Transverse colon (tissue), 4 donors: ENCODE data around the gene SACM1L. TPM values are rescaled to one million over a fixed set of nuclear protein-coding genes. Genes with fewer than 3 reads are reported as not detected.

Experiments
- DNase-seq: peaks from one replicate; pipeline ENCODE4 v3.0.0-alpha.2; 2019
- H3K27ac ChIP-seq, 4 donors: fragments of 200-600 bp; sonication (generic); 2 replicates each; pipeline ENCODE4 v1.5.1; 2016 to 2018; ENCODE audit warnings: inconsistent platforms in 4 of 4
- H3K27me3 ChIP-seq: fragments of 200-600 bp; sonication (generic); 2 replicates; pipeline ENCODE4 v1.5.1; 2017; ENCODE audit warnings: inconsistent platforms
- H3K36me3 ChIP-seq, 4 donors: fragments of 200-600 bp; sonication (generic); 2 replicates each; pipeline ENCODE4 v1.5.1; 2017 to 2019; ENCODE audit warnings: inconsistent platforms in 4 of 4
- H3K4me1 ChIP-seq, 4 donors: fragments of 200-600 bp; sonication (generic); 2 replicates each; pipeline ENCODE4 v1.5.1; 2017 to 2020; ENCODE audit warnings: inconsistent platforms in 4 of 4
- H3K4me3 ChIP-seq, 4 donors: fragments of 200-600 bp; sonication (generic); 1 replicate in 1 of 4; 2 replicates in 3 of 4; pipeline versions ENCODE4 v1.5.1 to v1.6.1; 2017 to 2019; ENCODE audit warnings: inconsistent platforms in 4 of 4
- H3K9me3 ChIP-seq, 2 donors: fragments of 200-600 bp; sonication (generic); 2 replicates each; pipeline ENCODE4 v1.5.1; 2017 to 2019; ENCODE audit warnings: inconsistent platforms in 2 of 2
- CTCF ChIP-seq, 5 experiments: fragments of 200-600 bp in 3 of 5; fragments of 450-650 bp in 2 of 5; sonication (generic) in 3 of 5; IDR thresholded peaks; 1 replicate in 2 of 5; 2 replicates in 3 of 5; pipeline ENCODE4 v1.5.1; 2016 to 2017; ENCODE audit warnings: antibody characterized with exemption in 5 of 5, inconsistent platforms in 3 of 5, mild to moderate bottlenecking in 2 of 5, moderate library complexity in 1 of 5
- EP300 ChIP-seq: sonication (generic); formaldehyde crosslinking; IDR thresholded peaks from one replicate; pipeline ENCODE4 v1.6.1; 2017; ENCODE audit warnings: antibody characterized with exemption, low read depth
- POLR2A ChIP-seq: fragments of 450-650 bp; IDR thresholded peaks from one replicate; pipeline ENCODE4 v1.6.1; 2016; ENCODE audit warnings: antibody characterized with exemption, mild to moderate bottlenecking, moderate library complexity
- POLR2AphosphoS5 ChIP-seq, 3 donors: sonication (generic); formaldehyde crosslinking; IDR thresholded peaks; one replicate each; pipeline ENCODE4 v1.6.1; 2016; ENCODE audit warnings: antibody characterized with exemption in 3 of 3
- WGBS, 2 donors: methylation state at CpG; one replicate each; pipeline ENCODE4 v1.1.5; 2018; ENCODE audit warnings: low coverage in 1 of 2; 5-methylcytosine and 5-hydroxymethylcytosine counted together
- in situ Hi-C, 4 donors: fragments of 200-750 bp; cut with MboI; loops; one replicate each; pipeline versions ENCODE4 v1.15.0 to v1.15.1; 2017; ENCODE audit warnings: low sequenced_read_pairs in 3 of 4, low pct_ligation_motif_present in 1 of 4, low pct_unique_long_range_greater_than_20kb in 1 of 4
- intact Hi-C: fragments of 100-400 bp; cut with DNase I; formaldehyde crosslinking; loops from one replicate; pipeline ENCODE4 v1.15.1; 2023; ENCODE audit warnings: low total_unique reads
- total RNA-seq, 4 donors: library from RNA; depleted of rRNA; stranded (reverse); fragments of >200 nt; gene quantifications; one replicate each; pipeline ENCODE4 v1.1.0, GENCODE V29; 2016

Gene SACM1L
- total RNA-seq, 4 donors from 2014 or later, result 8.6 to 71.9 (median 53.8) TPM

- in situ Hi-C loops, result loop anchor here (10.0 to 25.0 kb wide), 4 partner anchors 325 to 687 kb away; no protein-coding TSS in a partner anchor
- intact Hi-C loops, result loop anchor here (5.0 to 10.0 kb wide), 2 partner anchors 335 to 1028 kb away; no protein-coding TSS in a partner anchor
- Histone ChIP-seq H3K27me3 (no peaks in the 10 kb centered on the region), H3K9me3 (no peaks in the 10 kb centered on the region), H3K36me3 (peaks cover 0 to 14% (median 3%) of the 10 kb centered on the region in 4 donors), H3K4me3 (no peak overlapping the region), H3K27ac (no peak overlapping the region), H3K4me1 (no peaks in the 10 kb centered on the region)
- 79 to 93% methylated on average over 3 to 4 of the region's 4 CpGs for WGBS, 2 donors
- TF ChIP-seq POLR2A, result no peak
- no peak for TF ChIP-seq CTCF (IDR thresholded peaks at IDR 0.05)
- no peak for TF ChIP-seq POLR2AphosphoS5 (IDR thresholded peaks at IDR 0.05)
- no peak for TF ChIP-seq EP300
- DNase-seq, result no peak
These were observed 60.7 kb downstream of the SACM1L start for GRCh38 chr3:45749880-45750279.

- Histone ChIP-seq H3K27ac (no peak overlapping the region), H3K4me3 (no peak overlapping the region), H3K36me3 (peaks cover 0 to 5% (median 0%) of the 10 kb centered on the region in 4 donors), H3K4me1 (no peaks in the 10 kb centered on the region), H3K9me3 (no peaks in the 10 kb centered on the region), H3K27me3 (no peaks in the 10 kb centered on the region)
- DNase-seq, result no peak
- in situ Hi-C loops (loop anchor here (10.0 to 25.0 kb wide), 4 partner anchors 323 to 686 kb away; no protein-coding TSS in a partner anchor), intact Hi-C loops (loop anchor here (1.0 to 10.0 kb wide), 3 partner anchors 46 to 1029 kb away; no protein-coding TSS in a partner anchor)
- TF ChIP-seq POLR2A, result no peak
- TF ChIP-seq POLR2AphosphoS5 (IDR thresholded peaks at IDR 0.05), result no peak
- TF ChIP-seq EP300, result no peak
- TF ChIP-seq CTCF (IDR thresholded peaks at IDR 0.05), result no peak
- WGBS, 2 donors, result 92% methylated on average over 7 of the region's 7 CpGs; no CpG with 5 or more reads in 1 of the 2 donors
These were observed 62.5 kb downstream of the SACM1L start for GRCh38 chr3:45751537-45752242.

GRCh38 chr3:45753095-45753494 is 63.9 kb downstream of the SACM1L start:
- H3K36me3 ChIP-seq, result no peaks in the 10 kb centered on the region
- TF ChIP-seq EP300 (no peak), CTCF (IDR thresholded peaks at IDR 0.05) (no peak), POLR2A (no peak), POLR2AphosphoS5 (IDR thresholded peaks at IDR 0.05) (no peak)
- H3K27me3 ChIP-seq, result no peaks in the 10 kb centered on the region
- no peak overlapping the region for H3K27ac ChIP-seq
- no peak for DNase-seq
- no peak overlapping the region for H3K4me3 ChIP-seq
- intact Hi-C loops (loop anchor here (5.0 to 10.0 kb wide), 2 partner anchors 332 to 1031 kb away; no protein-coding TSS in a partner anchor), in situ Hi-C loops (loop anchor here (10.0 to 25.0 kb wide), 4 partner anchors 322 to 684 kb away; no protein-coding TSS in a partner anchor)
- H3K9me3 ChIP-seq, result no peaks in the 10 kb centered on the region
- WGBS, 2 donors, result 98% methylated on average over 3 of the region's 3 CpGs; no CpG with 5 or more reads in 1 of the 2 donors
- no peaks in the 10 kb centered on the region for H3K4me1 ChIP-seq

- H3K27ac ChIP-seq, result no peak overlapping the region
- H3K4me3 ChIP-seq, result no peak overlapping the region
- H3K27me3 ChIP-seq, result no peaks in the 10 kb centered on the region
- DNase-seq, result no peak
- H3K9me3 ChIP-seq, result no peaks in the 10 kb centered on the region
- in situ Hi-C loops (loop anchor here (10.0 to 25.0 kb wide), 4 partner anchors 320 to 683 kb away; no protein-coding TSS in a partner anchor), intact Hi-C loops (loop anchor here (5.0 to 10.0 kb wide), 2 partner anchors 330 to 1032 kb away; no protein-coding TSS in a partner anchor)
- no peak for TF ChIP-seq CTCF (IDR thresholded peaks at IDR 0.05)
- no peak for TF ChIP-seq POLR2AphosphoS5 (IDR thresholded peaks at IDR 0.05)
- no peak for TF ChIP-seq POLR2A
- no peak for TF ChIP-seq EP300
- no peaks in the 10 kb centered on the region for H3K36me3 ChIP-seq
- 96 to 99% methylated on average over 4 to 7 of the region's 7 CpGs for WGBS, 2 donors
- no peaks in the 10 kb centered on the region for H3K4me1 ChIP-seq
These were observed 65.3 kb downstream of the SACM1L start for GRCh38 chr3:45754461-45754860.
